Mononuclear cell (primary cell): ENCODE measurements around the gene TBK1. TPM values are rescaled to one million over a fixed set of nuclear protein-coding genes. Genes with fewer than 3 reads are reported as not detected.
"Not testable (repeated sequence)": the region's sequence is repeated elsewhere in the genome, so short reads cannot be mapped to it uniquely, and the experiment has no call there.

Source experiments
- H3K27me3 ChIP-seq: 2 replicates; pipeline ENCODE4 v1.6.0; 2011; ENCODE audit warnings: low read length, control low read depth; ENCODE audit not compliant: insufficient read depth
- H3K4me1 ChIP-seq: 2 replicates; pipeline ENCODE4 v1.5.1; 2011; ENCODE audit warnings: mild to moderate bottlenecking, low read length, control low read depth; ENCODE audit not compliant: insufficient read depth
- H3K4me3 ChIP-seq: 2 replicates; pipeline ENCODE4 v1.5.1; 2011; ENCODE audit warnings: mild to moderate bottlenecking, low read length, moderate library complexity
- H3K9me3 ChIP-seq: 2 replicates; pipeline ENCODE4 v1.5.1; 2011; ENCODE audit warnings: low read depth, mild to moderate bottlenecking, control low read depth, low read length
- total RNA-seq: library from RNA; depleted of rRNA; stranded (reverse); fragments of >200 nt; gene quantifications from one replicate; pipeline ENCODE4 v1.2.3, GENCODE V29; 2012

TBK1 gene
- total RNA-seq, 1 donor, result 48.5 TPM

DNA sequence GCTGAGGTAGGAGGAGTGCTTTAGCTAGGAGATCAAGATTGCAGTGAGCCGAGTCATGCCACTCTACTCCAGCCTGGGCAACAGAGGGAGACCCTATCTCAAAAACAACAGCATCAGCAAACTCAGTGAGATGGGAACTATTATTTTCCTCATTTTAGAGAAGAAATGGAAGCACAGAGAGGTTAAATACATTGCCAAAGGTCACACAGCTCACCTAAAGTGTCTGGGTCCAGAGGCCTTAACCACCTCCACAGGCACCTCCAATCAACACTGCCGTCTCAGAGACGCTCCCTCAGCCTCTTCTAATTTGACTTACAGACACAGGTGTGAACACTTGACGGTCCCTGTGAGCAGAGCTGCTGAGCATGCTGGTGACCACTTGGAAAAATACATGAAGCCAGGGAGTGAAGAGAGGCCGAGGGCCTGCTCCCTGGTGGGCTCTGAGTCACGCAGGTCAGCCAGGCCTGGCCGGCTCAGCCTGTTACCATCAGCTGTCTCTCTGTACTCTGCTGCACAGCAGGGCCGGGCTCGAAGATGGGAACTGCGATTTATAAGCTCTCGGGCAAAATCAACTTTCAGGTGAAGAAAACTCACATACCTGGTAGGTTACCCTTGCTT is 80.9 kb downstream of the TBK1 start:
- Histone ChIP-seq H3K27me3 (no peaks in the 10 kb centered on the region), H3K4me1 (no peaks in the 10 kb centered on the region), H3K9me3 (no peaks in the 10 kb centered on the region), H3K4me3 (no peak overlapping the region)

DNA sequence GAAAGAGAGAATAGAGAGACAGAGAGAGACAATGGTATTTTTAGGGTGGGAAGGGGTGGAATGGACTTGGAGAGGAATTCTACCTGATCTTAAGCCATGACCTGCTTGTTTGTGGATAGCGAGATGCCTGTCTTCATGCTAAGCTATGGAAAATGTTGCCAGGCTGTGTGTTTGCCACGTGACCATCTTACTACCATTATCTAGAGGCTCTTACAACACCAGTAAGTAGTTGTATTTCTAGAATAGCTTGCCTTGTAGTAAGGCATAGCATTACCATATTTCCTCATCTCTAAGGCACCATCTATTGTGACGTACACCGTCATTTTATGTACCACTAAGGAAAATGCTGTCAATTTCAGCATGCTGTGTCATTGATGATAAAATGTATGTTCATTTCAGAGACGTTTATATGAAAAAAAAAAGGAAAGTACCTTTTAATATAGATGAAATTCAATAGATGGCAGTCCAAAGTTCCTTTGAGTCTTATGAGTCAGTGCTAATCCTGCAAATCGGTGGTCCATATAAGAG is 82.8 kb downstream of the TBK1 start:
- no peaks in the 10 kb centered on the region for H3K27me3 ChIP-seq
- H3K4me1 ChIP-seq, result no peaks in the 10 kb centered on the region
- H3K4me3 ChIP-seq, result no peak overlapping the region
- no peaks in the 10 kb centered on the region for H3K9me3 ChIP-seq

DNA sequence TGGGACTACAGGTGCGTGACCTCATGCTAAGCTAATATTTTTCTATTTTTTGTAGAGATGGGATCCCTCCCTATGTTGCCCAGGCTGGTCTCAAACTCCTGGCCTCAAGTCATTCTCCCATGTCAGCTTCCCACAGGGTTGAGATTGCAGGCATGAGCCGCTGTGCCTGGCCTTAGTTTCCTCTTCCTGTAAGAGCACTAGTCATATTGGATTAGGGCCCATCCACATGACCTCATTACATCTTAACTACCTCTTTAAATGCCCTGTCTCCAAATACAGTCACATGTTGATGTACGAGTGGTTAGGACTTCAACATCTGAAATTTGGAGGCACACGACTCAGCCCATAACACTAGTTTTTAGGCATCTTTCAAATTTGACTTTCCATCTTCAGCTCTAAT is 86.2 kb downstream of the TBK1 start:
- Histone ChIP-seq H3K4me3 (no peak overlapping the region), H3K27me3 (no peaks in the 10 kb centered on the region), H3K4me1 (no peaks in the 10 kb centered on the region)

DNA sequence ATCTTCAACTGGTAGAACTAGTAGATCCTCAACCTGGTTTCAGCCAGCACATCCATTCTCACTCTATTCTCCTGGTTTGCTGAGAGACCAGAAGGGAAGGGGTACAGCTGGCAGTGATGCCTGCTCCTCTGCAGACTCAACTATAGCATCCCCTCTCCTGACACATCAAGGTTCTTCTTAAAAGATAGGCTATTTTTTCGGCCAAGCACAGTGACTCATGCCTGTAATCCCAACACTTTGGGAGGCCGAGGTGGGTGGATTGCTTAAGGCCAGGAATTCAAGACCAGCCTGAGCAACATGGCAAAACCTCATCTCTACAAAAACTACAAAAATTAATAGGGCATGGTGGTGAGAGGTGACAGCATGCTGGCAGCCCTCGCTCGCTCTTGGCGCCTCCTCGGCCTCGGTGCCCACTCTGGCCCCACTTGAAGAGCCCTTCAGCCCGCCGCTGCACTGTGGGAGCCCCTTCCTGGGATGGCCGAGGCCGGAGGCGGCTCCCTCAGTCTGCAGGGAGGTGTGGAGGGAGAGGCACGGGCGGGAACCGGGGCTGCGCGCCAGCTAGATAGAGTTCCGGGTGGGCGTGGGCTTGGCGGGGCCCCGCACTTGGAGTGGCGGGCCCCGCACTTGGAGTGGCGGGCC is 90.6 kb downstream of the TBK1 start:
- not testable (repeated sequence) for H3K27me3 ChIP-seq, H3K4me3 ChIP-seq, H3K9me3 ChIP-seq

More for the DNA sequence above, 86.2 kb downstream of the TBK1 start:
- no peaks in the 10 kb centered on the region for H3K9me3 ChIP-seq

DNA sequence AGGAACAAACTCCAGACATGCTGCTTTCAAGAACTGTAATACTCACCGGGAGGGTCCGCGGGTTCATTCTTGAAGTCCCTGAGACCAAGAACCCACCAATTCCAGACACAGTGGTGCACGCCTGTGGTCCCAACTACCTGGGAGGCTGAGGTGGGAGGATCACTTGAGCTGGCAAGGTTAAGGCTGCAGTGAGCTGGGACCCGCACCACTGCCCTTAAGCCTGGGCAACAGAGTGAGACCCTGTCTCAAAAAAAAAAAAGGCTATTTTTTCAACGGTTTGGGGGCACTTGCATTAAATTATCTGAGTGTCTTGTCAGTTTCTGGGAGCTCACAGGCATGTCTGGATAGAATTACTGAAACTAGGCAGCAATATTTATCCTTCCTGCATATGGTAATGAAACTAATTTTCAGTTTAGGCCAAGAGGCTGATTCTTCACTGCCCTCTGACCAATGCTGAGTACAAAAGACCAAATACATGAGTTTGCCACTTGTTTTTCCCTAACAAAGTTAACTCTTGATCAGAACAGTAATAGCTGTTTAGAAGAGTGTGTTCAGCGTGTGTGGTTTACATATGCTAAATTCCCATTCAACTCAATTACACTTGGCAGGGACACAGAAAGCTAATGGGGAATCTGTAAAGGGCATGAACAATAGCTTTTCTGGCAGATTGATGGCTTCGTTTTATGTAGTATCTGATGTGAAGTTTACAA is 92.6 kb downstream of the TBK1 start:
- no peaks in the 10 kb centered on the region for H3K9me3 ChIP-seq
- no peaks in the 10 kb centered on the region for H3K4me1 ChIP-seq
- H3K4me3 ChIP-seq, result no peak overlapping the region
- no peaks in the 10 kb centered on the region for H3K27me3 ChIP-seq

More for the DNA sequence above, 90.6 kb downstream of the TBK1 start:
- H3K4me1 ChIP-seq, result not testable (repeated sequence)

DNA sequence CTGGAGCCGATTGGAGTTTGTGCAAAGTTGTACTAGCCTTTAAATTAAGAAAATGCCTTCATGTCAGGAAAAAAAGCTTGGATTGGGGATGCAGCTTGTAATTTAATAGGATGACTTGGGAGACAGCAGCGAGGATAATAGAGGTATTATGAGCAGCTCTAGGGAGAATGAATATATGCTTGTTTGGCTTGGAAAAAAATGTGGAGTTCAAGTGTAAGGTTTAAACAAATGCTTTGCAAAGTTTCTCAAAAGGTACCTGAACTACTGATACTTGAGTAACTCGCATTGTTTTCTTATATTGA is 93.1 kb downstream of the TBK1 start:
- H3K9me3 ChIP-seq, result no peaks in the 10 kb centered on the region
- H3K4me1 ChIP-seq, result no peaks in the 10 kb centered on the region
- no peaks in the 10 kb centered on the region for H3K27me3 ChIP-seq
- no peak overlapping the region for H3K4me3 ChIP-seq

DNA sequence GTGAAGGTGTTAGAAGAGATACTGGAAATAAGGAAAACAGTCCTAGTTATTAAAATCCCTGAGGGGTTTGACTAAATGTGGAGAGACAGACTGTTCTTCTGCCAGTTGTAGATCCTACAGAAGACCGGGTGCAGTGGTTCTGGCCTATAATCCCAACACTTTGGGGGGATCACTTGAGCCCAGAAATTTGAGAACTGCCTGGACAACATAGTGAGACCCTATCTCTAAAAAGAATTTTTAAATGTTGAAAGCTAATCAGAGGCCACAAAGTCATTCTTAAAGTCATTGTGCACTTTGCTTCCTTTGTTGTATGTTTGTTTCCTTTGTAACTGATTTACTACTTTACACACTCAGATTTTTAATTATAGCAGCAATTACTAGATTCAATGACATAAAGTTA is 97.2 kb downstream of the TBK1 start:
- H3K4me3 ChIP-seq, result no peak overlapping the region
- H3K4me1 ChIP-seq, result no peaks in the 10 kb centered on the region
- no peaks in the 10 kb centered on the region for H3K9me3 ChIP-seq
- H3K27me3 ChIP-seq, result no peaks in the 10 kb centered on the region

DNA sequence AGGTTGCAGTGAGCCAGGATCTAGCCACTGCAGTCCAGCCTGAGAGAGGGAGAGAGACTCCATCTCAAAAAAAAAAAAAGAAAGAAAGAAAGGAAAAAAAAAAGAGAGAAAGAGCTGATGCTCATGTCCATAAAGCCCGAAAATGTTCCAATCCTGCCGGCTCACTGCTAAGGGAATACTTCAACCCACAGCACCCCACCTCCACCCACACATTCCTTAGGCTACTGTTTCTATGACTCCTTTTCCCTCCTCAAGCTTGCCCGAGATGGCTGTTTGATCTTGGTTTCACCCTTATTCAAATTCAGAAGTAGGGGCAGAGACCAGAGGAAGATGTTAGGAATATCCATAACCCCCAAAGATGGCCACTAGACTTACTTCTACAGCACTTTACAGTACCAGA is 98.8 kb downstream of the TBK1 start:
- Histone ChIP-seq H3K27me3 (no peaks in the 10 kb centered on the region), H3K4me1 (no peaks in the 10 kb centered on the region), H3K9me3 (no peaks in the 10 kb centered on the region), H3K4me3 (no peak overlapping the region)

DNA sequence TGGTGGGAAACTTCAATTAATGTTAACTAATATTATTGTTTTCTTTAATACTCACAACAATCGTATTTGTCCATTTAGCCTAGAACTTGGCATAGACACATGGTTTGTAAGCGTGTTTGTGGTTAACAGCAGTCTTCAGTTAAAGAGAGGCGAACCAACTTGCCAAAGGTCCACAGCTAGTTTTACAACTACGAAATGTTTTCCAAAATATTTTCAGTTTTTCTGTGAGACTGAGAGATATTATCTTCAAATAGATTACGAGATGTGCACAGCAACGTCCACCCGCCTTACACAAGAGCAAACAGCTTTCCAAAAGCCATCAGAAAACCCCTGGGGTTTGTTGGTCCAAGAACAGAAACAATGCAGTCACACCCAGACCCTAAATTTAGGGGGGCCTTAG is 99.8 kb downstream of the TBK1 start:
- H3K4me3 ChIP-seq, result no peak overlapping the region
- H3K9me3 ChIP-seq, result no peaks in the 10 kb centered on the region
- no peaks in the 10 kb centered on the region for H3K27me3 ChIP-seq
- H3K4me1 ChIP-seq, result no peaks in the 10 kb centered on the region

Other genes starting within 250 kb of the TBK1 start
- gene KICS2, start 229.8 kb upstream of the TBK1 start, total RNA-seq, result 22.1 TPM
- gene C12orf56, start 61.4 kb upstream of the TBK1 start, total RNA-seq, result 0.73 TPM
- gene XPOT, start 47.7 kb upstream of the TBK1 start, total RNA-seq, result 44.6 TPM
- 52.8 TPM for gene RASSF3, start 158.4 kb downstream of the TBK1 start, total RNA-seq